Right kidney (tissue), 1 donor: ENCODE results near the gene CAMTA1.
"Not testable (repeated sequence)": the region's sequence is repeated elsewhere in the genome, so short reads cannot be mapped to it uniquely, and the experiment has no call there.

Source experiments
- DNase-seq: peaks from one replicate; pipeline ENCODE4 v3.0.0-alpha.2; 2016

The CAMTA1 gene

DNA sequence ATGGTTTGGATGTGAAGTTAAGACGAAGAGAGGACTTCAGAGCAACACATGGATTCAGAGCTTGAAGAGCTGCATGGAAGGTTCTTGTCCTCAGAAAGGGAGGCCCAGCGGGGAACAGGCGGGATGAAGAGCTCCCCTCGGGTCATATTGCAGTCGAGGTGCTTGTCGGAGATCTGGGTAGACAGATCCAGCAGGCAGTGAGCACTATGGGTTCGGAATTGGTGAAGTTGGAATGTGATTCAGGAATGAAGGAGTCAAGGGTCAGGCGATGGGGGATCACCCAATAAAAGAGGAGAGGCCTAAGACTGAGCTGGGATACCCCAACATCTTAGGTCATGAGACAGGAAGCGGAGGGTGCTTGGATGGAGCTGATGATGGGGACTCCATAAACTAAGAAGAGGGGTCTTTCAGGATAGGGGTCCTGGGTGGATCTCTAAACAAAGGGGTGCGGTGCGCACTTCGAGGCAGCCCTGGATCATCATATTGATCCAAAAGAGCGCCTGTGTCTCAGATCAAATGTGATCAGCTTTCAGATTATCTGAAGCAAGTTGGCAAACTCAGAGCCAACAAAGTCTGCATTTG lies 809.6 kb downstream of the CAMTA1 start:
- DNase-seq = no peak

DNA sequence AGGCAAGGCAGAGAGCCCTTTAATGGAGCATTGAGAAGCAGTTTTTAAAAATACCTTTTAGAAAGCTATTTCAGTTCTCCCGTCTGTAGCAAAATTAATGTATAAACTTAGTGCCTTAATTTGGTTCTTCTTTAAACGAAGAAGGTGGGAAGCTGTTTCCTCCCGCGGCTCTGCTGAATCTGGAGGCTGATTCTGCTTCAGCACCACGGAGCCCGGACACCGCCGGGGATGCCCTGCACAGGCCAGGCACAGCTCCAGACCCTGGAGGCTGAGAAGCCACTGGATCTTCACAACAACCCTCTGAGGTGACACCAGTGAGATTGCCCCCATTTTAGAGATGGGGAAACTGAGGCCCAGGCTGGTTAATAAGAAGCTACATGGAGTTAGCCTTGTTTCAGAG lies 810.1 kb downstream of the CAMTA1 start:
- DNase-seq = no peak

DNA sequence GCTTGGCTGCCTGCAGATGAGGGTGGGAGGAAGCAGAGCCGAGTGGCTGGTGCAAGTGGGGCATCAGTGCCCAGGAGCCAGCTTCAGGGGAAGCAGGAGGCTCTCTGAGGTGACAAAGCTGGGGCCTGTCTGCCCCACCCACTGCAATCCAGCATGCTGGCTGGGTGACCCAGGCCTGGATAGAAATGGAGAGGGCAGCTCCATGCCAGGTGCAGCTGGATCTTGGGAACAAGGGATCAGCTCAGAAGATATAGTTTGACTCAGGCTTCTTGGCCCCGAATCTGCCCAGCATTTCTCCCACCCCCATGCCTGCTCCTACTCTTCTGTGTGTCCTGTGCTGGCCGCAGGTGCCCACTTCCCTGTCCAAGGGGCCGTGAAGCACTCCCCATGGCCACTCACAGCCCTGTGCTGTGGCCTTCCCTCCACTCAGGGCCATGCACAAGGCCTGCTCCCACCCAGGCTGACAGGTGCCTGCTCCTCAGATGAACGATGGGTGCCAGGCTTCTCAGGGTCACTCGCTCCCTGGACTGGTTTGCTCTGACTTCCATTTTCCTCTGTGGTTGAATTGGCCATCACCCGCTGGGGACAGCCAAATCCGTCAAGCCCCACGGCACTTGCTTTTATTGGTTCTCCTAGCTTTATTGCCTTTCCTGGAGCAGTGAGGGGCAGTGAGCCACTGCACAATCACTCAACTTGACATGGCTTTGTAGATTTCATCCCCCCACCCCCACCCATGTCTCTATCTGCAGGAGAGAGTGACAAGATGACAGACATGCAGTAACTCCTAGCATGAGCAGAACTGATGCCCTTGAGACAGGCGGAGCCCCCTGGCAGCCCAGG lies 811.1 kb downstream of the CAMTA1 start:
- no peak for DNase-seq

DNA sequence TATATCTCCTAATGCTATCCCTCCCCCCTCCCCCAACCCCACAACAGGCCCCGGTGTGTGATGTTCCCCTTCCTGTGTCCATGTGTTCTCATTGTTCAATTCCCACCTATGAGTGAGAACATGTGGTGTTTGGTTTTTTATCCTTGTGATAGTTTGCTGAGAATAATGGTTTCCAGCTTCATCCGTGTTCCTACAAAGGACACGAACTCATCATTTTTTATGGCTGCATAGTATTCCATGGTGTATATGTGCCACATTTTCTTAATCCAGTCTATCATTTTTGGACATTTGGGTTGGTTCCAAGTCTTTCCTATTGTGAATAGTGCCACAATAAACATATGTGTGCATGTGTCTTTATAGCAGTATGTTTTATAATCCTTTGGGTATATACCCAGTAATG lies 812.8 kb downstream of the CAMTA1 start:
- not testable (repeated sequence) for DNase-seq

DNA sequence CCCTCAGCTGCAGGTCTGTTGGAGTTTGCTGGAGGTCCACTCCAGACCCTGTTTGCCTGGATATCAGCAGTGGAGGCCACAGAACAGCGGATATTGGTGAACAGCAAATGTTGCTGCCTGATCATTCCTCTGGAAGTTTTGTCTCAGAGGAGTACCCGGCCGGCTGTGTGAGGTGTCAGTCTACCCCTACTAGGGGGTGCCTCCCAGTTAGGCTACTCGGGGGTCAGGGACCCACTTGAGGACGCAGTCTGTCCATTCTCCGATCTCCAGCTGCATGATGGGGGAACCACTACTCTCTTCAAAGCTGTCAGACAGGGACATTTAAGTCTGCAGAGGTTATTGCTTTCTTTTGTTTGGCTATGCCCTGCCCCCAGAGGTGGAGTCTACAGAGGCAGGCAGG lies 819.7 kb downstream of the CAMTA1 start:
- DNase-seq = not testable (repeated sequence)

DNA sequence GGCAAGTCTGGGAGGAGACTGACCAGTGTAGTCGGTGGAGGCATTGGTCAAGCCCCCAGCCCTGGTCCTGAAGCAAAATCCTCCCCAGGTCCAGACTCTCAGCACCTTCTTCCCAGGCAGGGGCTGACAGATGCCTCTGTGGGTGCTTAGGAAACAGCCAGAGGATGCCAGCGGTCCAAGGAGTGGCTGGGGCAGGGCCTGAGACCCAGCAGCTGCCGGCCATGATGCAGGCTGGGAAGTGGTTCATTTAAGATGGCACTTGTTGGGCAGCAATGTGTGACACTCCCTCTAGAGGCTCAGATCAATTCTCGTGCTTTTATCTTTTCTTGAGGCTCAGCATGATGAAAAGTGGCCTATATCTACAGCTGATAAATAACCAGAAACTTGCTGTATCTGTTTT lies 820.8 kb downstream of the CAMTA1 start:
- no peak for DNase-seq

DNA sequence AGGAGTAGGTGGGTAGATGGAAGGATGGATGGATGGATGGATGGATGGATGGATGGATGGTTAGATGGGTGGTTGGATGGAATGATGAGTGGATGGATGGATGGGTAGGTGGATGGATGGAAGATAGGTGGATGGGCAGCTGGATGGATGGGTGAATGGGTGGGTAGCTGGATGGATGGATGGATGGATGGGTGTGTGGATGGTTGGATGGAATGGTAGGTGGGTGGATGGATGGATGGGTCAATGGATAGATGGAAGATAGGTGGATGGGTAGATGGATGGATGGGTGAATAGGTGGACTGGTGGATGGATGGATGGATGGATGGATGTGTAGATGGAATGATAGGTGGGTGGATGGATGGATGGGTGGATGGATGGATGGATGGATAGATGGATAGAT lies 821.8 kb downstream of the CAMTA1 start:
- no peak for DNase-seq

DNA sequence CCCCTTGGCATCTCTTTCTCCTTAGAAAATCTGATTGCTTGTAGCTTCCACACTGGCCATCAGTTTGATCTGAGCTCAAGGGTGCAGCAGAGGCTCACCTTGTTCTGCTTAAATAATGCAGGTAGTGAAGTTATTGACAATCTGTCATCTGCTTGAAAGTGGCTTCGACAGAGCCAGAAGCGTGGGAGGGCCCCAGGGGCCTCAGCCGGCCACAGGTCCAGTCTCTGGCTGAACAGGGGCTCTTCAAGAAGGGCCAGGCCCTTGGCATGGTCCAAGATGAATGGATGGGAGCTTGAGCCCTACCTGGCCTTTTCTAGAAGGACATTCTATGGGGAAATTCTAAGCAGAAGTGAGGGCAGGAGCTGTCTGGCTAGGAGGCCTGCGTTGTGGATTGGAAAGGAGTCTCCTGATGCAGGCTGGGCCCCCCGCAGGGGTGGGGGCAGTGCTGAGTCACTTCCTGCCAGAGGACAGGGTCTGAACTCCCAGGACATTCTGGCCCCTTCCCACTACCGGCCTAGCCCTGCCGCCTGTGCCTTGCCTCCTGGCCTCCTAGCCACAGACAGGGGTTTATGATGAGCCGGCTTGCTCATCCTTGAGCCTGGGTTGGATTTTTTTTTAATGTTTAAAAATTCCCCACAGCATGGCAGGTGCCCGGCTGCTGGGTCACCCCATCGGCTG lies 823.5 kb downstream of the CAMTA1 start:
- no peak for DNase-seq

DNA sequence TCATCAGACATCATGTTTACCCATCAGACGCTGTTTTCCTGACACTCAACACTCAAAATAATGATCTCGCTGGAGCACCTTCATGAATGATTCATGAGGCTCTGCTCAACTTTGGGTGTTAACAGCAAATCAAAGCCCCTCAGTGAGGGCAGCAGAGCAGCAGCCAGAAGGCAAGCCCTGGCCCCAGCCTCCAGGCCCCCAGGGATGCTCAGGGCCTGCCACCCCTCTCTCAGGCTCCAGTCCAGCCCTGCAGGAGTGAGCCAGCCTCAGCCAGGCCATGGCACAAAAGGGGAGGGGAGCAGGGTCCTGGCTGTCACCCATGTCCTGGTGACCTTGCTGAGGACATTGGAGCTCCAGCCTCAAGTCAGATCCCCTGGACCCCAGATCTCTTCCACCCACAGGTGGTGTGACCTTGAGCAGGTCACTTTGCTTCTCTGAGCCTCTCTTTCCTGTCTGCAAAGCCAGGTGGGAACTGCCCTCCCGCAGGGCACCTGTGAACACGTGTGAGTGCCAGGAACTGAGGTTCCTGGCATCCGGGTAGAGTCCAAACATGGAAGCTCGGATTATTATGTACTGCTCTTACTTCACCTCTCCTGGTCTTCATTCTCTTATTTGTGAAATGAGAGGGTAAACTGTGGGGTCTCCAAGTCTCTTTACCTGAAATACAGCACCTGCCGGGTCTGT lies 824.2 kb downstream of the CAMTA1 start:
- no peak for DNase-seq

DNA sequence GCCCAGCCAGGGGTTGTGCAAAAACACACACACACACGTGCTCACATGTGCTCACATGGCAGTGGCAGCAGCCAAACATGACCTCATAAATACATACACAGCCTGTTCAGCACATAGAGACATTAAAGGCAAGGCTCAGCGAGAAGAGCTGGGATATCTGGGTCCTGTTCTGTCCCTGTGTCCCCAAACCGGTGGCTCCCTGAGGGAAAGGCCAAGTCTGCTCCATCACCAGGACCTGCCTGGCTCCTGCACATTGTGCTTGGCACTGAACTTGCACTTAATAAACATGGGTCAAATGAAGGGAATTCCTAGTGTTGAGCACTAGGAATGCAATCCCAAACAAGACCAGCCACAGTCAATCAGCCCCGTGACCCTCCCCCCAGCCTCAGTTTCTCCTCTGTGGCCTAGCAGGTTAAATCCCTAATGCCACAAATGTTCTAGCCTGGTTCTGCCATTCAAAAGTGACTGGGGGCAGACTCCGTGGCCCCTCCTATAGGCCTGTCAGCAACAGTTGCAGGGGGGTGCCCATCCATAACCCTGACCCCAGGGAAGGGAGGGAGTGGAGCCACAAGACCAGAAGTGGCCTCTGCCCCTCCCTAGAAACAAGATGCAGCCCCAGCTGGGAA lies 825.0 kb downstream of the CAMTA1 start:
- DNase-seq = no peak

DNA sequence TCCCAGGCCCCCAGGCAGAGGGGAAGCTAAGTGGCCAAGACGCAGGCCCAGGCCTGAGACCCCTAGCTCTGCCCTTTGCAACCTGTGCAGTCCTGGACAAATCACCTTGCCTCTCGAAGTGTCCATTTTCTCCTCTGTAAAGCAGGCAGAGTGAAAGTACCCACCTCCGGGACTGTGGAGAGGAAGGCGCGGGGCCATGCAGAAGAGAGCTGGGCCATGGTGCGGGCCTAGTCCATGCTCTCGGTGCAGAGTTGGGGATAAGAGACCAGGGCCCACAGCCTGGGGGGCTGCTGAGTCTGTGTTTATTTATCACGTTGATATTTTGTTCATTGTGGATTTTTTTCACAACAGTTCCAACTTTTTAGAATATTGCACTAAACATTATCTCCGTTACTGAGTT lies 825.7 kb downstream of the CAMTA1 start:
- DNase-seq = no peak

DNA sequence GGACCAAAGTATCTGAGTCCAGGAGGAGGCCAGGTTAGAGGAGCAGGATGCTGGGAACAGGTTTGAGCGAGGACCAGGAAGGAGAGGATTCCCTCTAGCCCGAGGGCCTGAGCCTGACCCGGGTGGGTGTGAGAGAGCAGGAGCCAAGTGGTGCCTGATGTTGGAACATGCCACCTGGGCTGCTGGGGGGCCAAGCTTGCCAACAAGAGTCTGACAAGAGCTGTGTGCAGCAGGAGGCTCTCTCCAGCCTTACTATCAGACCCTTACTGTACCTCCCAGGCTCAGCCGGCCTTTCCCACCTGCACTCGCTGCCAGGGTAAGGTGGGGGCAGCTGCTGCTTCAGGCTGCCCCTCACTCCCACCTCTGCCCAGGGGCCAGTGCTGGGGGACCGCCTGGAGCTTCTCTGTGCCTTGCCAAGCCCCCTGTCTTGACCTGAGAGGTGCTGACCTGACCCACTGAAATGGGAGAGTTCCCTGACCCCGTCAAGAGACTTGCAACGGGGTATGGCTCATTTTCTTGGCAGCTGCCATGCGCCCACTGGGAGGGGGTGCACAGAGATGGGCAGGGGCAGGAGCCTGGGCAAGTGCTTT lies 826.3 kb downstream of the CAMTA1 start:
- DNase-seq = no peak

DNA sequence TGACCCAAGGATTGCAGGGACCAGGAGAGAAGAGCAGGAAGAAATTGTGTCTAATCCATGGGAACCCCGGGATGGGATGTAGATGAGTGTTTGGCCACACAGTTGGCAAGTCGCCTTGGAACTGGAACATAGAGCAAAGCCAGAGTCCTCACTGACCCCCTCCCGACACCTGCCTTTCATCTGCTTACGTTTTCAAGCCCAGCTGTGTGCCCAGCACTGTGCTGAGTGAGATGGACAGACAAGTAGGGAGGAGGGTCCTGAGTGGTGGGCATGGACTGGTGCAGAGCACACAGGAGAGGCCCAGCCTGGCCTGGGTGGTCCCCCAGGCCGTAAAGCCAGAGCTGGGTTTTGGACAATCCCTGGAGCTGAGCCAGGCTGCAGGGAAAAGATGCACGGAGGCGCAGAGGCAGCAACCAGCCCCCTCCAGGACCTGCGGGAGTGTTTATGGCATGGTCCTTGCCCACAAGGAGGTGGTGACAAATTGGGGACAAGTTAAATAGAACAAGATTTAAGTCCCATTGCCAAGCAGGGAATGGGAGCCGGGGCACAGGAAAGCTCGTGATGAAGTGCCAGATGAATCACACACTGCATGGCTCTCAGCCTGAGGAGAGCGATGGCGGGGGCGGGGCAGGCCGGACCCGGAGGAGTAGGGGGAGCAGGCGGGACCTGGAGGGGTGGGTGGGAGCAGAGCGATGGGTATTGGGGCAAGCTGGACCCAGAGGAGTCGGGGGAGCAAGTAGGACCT lies 828.0 kb downstream of the CAMTA1 start:
- no peak for DNase-seq

DNA sequence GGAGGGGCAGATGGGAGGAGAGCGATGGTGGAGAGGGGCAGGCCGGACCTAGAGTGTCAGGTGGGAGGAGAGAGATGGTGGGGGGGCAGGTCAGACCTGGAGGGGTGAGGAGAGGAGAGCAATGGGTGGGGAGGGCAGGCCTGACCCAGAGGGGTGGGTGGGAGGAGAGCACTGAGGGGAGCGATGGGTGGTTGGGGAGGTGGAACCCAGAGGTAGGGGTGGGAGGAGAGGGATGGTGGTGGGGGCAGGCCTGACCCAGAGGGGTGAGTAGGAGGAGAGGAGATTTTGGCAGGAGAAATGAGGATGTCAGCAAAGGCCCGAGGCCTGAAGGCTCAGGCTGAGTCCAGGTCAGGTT lies 828.6 kb downstream of the CAMTA1 start:
- DNase-seq = no peak

DNA sequence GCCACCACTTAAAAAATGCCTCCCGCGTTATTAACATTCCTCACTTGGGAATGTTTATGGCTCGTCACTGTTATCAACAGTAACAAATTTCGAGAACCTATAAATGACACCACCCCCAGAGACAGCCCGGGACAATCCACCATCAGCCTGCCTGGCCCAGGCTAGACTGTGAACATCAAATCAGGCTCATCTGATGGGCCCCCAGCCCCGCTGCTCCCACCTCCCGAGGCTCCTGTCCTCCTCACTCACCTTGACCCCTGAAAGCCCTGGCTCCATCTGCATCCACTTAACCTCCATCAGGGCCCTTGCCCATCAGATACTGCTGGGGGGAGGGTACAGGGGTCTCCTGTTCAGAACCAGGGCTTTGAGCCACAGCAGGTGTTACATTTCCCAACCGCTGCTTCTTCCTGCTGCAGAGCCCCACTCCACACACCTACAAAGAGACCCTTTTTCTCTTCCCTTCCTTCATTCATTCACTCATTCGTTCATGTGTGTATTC lies 829.4 kb downstream of the CAMTA1 start:
- no peak for DNase-seq

DNA sequence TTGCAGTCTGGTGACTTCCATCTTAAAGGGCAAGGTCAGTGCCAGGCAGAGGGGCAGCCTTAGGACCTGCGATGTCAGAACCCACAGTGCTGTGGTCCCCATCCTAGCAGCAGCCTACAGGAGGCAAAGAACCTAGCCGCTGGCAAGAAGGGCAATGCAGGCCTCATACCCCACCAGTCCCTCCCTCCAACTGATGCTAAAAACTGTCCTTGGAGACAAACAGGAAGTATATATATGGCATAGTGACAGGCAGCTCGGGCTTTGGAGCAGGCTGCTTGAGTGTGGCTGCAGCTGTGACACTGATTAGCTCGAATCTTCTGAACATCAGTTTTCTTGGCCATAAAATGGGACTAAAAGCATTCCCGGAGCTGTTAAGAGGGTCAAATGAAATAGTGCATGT lies 829.9 kb downstream of the CAMTA1 start:
- no peak for DNase-seq

DNA sequence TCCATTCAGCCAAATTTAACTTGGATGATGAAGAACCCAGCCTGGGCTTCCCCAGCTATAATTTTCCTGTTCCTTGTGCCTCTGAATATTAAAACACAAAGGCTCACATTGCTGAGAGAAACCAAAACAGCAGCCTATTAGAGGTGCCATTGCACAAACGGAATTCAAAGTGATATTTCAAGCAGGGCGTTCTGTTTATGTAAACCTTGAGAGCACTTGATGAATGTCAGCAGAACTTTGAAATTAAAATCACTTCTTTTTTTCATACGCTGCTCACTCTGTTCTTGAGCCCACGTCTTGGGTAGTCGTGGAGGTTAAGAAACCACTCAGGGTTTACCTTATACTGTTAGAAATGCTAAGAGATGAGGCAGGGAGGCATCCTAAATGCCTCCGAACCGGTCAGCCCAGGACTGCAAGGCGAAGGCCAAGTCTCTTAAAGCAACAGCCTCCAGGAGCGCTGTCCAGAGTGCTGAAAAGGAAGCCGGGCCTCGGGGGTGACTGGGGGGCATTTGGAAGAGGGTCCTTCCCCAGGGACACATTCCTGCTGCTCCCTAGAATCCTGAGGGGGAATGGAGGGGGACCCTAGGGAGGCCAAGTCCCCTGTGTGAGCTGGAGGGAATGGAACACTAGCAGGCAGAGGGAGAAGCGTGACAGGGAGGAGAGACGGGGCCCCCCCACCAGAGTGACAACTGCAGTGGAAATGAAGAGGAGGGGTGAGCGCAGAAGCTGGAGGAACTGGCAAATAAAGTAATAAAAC lies 831.0 kb downstream of the CAMTA1 start:
- peak; percentile 41 for DNase-seq

DNA sequence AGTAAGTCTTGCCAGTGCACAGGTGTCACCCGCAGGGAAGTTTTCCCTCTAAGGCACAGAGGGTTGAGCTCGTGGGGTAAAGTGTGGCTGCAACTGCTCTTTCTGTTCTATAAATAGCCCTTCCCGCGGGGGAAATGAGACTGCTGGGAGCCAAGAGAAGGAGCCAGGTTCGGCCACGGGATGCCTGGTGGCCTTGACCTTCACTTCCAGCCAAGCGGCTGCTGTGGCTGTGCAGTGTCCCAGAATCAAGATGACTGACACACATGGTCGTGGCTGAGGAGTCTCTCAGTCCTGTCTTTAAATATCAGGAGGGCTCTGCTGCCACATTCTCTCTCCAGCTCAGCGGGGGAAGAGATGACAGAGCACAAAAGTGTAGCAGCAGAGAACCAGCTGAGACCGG lies 831.7 kb downstream of the CAMTA1 start:
- DNase-seq = no peak

DNA sequence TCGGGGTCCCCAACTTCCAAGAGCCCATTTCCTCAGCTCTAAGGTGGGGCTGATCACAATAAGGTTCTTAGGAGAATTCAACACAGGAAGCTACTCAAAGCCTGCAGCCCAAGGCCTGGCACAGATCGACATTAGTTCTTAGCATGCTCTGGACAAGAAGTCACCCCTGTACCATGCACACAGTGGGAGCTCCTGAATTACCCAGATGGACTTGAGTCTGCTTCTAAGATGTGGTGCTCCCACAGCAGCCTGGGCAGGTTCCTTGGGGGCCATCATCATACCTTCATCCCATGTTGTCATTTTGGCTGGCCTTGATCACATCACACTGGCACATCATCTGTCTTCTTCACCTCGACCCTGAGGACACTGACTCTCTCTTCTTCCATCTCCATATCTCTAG lies 832.6 kb downstream of the CAMTA1 start:
- DNase-seq = no peak

DNA sequence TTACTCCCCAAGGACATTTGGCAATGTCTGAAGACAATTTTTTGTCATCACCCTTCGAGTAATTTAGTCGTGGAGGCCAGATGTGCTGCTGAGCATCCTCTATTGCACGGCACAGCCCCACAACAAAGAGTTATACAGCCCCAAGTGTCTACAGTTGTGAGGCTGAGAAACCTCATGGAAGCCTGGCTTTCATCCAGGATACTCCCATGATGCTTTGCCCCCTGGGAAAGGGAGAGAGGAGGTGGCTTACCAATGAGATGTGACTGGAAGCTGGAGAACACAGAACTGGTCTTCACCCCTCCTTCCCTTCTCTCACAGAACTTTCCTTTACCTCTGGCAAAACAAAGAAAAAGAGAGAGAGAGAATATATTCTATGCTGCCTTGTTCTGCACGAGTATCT lies 834.9 kb downstream of the CAMTA1 start:
- no peak for DNase-seq
